Spleen (tissue), 7 donors: ENCODE results near the gene RIPPLY2.

ENCODE experiments used
- POLR2A ChIP-seq, 3 donors: fragments of 450-650 bp; IDR thresholded peaks; one replicate each; pipeline ENCODE4 v1.5.1; 2017; ENCODE audit warnings: antibody characterized with exemption in 3 of 3, mild to moderate bottlenecking in 1 of 3
- POLR2AphosphoS5 ChIP-seq, 3 donors: sonication (generic); formaldehyde crosslinking; IDR thresholded peaks; one replicate each; pipeline ENCODE4 v1.5.1; 2017; ENCODE audit warnings: antibody characterized with exemption in 3 of 3
- TF ChIP-seq, protein P1 (sequence below), 11 experiments: fragments of 200-600 bp in 7 of 11; fragments of 450-650 bp in 4 of 11; sonication (generic) in 4 of 11; IDR thresholded peaks in 8 of 11; conservative IDR thresholded peaks in 3 of 11; 1 replicate in 7 of 11; 2 replicates in 4 of 11; pipeline versions ENCODE4 v1.4.0 to v1.8.0; 2016 to 2021; ENCODE audit warnings: antibody characterized with exemption in 11 of 11, inconsistent platforms in 4 of 11, mild to moderate bottlenecking in 1 of 11
- donor health status: DM: no; HTN: no; CAD: no; lungs with moderate emphysema.
- donor health status: DM: no; HTN: no; CAD: no.
- donor health status: DM: no; HTN: no; CAD: no.

GRCh38 chr6:83901624-83902023 lies 48.5 kb downstream of the RIPPLY2 start:
- TF ChIP-seq POLR2A (IDR thresholded peaks at IDR 0.05) (no peak), POLR2AphosphoS5 (IDR thresholded peaks at IDR 0.05) (no peak)
- TF ChIP-seq, protein P1, sequence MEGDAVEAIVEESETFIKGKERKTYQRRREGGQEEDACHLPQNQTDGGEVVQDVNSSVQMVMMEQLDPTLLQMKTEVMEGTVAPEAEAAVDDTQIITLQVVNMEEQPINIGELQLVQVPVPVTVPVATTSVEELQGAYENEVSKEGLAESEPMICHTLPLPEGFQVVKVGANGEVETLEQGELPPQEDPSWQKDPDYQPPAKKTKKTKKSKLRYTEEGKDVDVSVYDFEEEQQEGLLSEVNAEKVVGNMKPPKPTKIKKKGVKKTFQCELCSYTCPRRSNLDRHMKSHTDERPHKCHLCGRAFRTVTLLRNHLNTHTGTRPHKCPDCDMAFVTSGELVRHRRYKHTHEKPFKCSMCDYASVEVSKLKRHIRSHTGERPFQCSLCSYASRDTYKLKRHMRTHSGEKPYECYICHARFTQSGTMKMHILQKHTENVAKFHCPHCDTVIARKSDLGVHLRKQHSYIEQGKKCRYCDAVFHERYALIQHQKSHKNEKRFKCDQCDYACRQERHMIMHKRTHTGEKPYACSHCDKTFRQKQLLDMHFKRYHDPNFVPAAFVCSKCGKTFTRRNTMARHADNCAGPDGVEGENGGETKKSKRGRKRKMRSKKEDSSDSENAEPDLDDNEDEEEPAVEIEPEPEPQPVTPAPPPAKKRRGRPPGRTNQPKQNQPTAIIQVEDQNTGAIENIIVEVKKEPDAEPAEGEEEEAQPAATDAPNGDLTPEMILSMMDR (IDR thresholded peaks at IDR 0.05 in 8 of 11, conservative IDR thresholded peaks at IDR 0.05 in 3 of 11): no peak
